Ovary (tissue), 3 donors: ENCODE measurements around the gene TMEM272.

ENCODE experiments used
- EP300 ChIP-seq: sonication (generic); formaldehyde crosslinking; IDR thresholded peaks from one replicate; pipeline ENCODE4 v1.6.1; 2017; ENCODE audit warnings: antibody characterized with exemption
- POLR2A ChIP-seq: fragments of 450-650 bp; IDR thresholded peaks from one replicate; pipeline ENCODE4 v1.6.1; 2017; ENCODE audit warnings: antibody characterized with exemption, mild to moderate bottlenecking, moderate library complexity
- TF ChIP-seq, protein P1 (sequence below), 3 donors: fragments of 450-650 bp in 2 of 3; fragments of 200-600 bp in 1 of 3; IDR thresholded peaks; one replicate each; pipeline versions ENCODE4 v1.5.1 to v1.8.0; 2016 to 2022; ENCODE audit warnings: antibody characterized with exemption in 3 of 3, mild to moderate bottlenecking in 1 of 3
- donor health status: DM: no; HTN: no; CAD: no.

DNA sequence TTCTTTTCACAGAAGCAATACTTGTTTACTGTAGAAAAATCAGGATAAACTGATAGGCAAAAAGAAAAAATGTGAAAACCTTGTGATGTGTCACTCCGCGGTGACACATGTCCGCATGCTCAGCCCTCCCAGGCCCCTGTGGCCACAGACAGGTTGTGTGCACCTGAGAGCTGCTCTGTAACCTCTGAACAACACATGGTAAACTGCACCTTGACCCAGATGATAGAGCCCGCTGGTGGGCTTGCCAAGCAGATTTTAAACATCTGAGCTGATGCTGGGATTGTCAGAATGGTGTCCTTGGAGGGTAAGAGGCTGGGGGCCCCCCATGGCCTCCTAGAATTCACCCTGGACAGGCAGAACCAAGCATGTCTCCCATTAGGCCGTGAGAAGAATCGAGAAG is 74.8 kb downstream of the TMEM272 start:
- TF ChIP-seq, protein P1, sequence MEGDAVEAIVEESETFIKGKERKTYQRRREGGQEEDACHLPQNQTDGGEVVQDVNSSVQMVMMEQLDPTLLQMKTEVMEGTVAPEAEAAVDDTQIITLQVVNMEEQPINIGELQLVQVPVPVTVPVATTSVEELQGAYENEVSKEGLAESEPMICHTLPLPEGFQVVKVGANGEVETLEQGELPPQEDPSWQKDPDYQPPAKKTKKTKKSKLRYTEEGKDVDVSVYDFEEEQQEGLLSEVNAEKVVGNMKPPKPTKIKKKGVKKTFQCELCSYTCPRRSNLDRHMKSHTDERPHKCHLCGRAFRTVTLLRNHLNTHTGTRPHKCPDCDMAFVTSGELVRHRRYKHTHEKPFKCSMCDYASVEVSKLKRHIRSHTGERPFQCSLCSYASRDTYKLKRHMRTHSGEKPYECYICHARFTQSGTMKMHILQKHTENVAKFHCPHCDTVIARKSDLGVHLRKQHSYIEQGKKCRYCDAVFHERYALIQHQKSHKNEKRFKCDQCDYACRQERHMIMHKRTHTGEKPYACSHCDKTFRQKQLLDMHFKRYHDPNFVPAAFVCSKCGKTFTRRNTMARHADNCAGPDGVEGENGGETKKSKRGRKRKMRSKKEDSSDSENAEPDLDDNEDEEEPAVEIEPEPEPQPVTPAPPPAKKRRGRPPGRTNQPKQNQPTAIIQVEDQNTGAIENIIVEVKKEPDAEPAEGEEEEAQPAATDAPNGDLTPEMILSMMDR (IDR thresholded peaks at IDR 0.05), result no peak
- TF ChIP-seq POLR2A (no peak), EP300 (no peak)
